H1 (cell line): ENCODE measurements around the gene CKS1B.

Experiments used
- NRF1 ChIP-seq: IDR thresholded peaks from 2 replicates; pipeline ENCODE4 v1.6.1; 2011; ENCODE audit warnings: mild to moderate bottlenecking, low read depth, low read length, improper control_type of control experiment
- POLR2A ChIP-seq, 2 experiments: IDR thresholded peaks; 1 replicate in 1 of 2; 2 replicates in 1 of 2; pipeline ENCODE4 v1.6.1; 2011; ENCODE audit warnings: low read depth in 2 of 2, low read length in 2 of 2, mild to moderate bottlenecking in 2 of 2; ENCODE audit errors: control extremely low read depth in 1 of 2
- TF ChIP-seq, protein P1 (sequence below), 3 experiments: IDR thresholded peaks; 1 replicate in 2 of 3; 2 replicates in 1 of 3; pipeline versions ENCODE4 v1.5.1 to v1.6.1; 2011; ENCODE audit warnings: low read length in 3 of 3, mild to moderate bottlenecking in 3 of 3, inconsistent platforms in 2 of 3, low read depth in 1 of 3, moderate library complexity in 1 of 3; ENCODE audit not compliant: insufficient read depth in 1 of 3; ENCODE audit errors: control extremely low read depth in 1 of 3

DNA sequence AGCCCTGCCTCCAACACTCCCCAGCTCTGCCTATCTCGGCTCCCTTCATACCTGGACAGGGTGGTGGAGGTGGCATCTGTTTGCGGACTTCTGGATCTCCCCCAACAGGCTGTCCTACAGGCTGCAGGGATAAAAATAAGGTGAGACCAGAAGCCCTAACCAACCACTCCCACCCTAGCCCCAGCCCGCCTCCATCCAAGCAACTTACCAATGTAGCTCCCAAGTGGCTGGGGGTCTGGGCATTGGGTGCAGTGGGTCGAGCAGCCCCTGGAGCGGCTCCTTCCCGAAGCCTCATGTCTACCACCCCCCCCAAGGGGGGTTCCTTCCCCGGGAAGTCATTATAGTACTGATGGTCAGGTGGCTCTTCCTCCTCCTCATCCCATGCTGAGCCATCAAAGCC, 8.4 kb upstream of the CKS1B start:
- TF ChIP-seq, protein P1, sequence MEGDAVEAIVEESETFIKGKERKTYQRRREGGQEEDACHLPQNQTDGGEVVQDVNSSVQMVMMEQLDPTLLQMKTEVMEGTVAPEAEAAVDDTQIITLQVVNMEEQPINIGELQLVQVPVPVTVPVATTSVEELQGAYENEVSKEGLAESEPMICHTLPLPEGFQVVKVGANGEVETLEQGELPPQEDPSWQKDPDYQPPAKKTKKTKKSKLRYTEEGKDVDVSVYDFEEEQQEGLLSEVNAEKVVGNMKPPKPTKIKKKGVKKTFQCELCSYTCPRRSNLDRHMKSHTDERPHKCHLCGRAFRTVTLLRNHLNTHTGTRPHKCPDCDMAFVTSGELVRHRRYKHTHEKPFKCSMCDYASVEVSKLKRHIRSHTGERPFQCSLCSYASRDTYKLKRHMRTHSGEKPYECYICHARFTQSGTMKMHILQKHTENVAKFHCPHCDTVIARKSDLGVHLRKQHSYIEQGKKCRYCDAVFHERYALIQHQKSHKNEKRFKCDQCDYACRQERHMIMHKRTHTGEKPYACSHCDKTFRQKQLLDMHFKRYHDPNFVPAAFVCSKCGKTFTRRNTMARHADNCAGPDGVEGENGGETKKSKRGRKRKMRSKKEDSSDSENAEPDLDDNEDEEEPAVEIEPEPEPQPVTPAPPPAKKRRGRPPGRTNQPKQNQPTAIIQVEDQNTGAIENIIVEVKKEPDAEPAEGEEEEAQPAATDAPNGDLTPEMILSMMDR (IDR thresholded peaks at IDR 0.05; ENCODE audit: control extremely low read depth in 1 of 3, insufficient read depth in 1 of 3, low read depth in 1 of 3, low read length in 3 of 3) = no peak
- TF ChIP-seq POLR2A (IDR thresholded peaks at IDR 0.05; ENCODE audit: control extremely low read depth in 1 of 2, low read depth in 2 of 2, low read length in 2 of 2) = no peak
- no peak for TF ChIP-seq NRF1
